DMS153 treated with DMSO at 0.1 percent for 48 hours (cell line): Measurements from ENCODE around the gene INTU.

ENCODE experiments used
- DNase-seq: peaks from one replicate; lab custom pipeline; 2025; ENCODE audit not compliant: unreplicated experiment; lab: John Stamatoyannopoulos, UW

INTU gene

GRCh38 chr4:127741247-127741646 lies 108.5 kb downstream of the INTU start:
- no peak for DNase-seq

- DNase-seq: no peak
Measured at GRCh38 chr4:127747883-127748282, 115.1 kb downstream of the INTU start.

GRCh38 chr4:127748957-127749356 lies 116.2 kb downstream of the INTU start:
- no peak for DNase-seq

- no peak for DNase-seq
Measured at GRCh38 chr4:127756906-127757305, 124.1 kb downstream of the INTU start.

GRCh38 chr4:127759228-127759820 lies 126.6 kb downstream of the INTU start:
- no peak for DNase-seq

- no peak for DNase-seq
Measured at GRCh38 chr4:127759893-127760292, 127.1 kb downstream of the INTU start.

- no peak for DNase-seq
Measured at GRCh38 chr4:127771535-127772275, 138.9 kb downstream of the INTU start.

- no peak for DNase-seq
Measured at GRCh38 chr4:127772769-127773671, 140.3 kb downstream of the INTU start.

GRCh38 chr4:127775843-127776242 lies 143.1 kb downstream of the INTU start:
- no peak for DNase-seq
